ENCODE results near the gene KIAA0930.
"Not testable (repeated sequence)": the region's sequence is repeated elsewhere in the genome, so short reads cannot be mapped to it uniquely, and the experiment has no call there.

The KIAA0930 gene

DNA sequence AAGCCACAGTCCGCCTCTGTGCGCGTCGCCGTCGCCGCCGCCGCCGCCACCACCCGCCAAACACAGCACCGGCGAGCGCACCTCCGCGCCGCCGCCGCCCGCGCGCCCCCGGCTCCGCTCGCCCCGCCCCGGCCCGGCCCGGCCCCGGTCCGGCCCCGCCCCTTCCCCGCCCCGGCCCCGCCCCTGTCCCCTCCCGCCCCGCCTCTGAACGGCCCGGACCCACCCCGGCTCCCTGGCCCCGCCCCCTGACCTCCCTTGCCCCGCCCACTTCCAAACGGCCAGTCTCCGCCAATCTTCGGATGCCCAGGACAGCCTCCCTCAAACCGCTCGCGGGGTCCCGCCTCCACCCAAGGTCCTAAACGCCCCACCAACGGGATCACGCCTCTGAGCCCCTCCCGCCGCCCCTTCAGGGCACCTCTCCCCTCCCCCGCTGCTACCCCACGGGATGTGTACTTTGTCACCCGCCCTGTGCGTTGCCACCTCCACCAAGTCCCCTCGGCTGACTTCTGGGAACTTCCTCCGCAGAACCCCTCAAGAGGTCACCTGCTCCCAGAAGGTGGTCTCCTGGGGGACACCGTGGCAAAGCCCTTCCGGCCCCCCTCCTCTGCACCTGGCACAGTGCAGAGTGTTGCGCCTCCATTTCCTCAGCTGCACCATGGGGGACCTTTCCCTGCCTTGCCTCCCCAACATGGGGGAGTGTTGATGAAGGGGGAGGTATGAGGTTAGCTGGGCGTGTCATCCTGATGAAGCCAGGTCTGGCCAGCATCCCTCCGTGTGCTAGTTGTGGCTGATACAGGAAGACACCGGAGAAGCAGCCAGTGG is at the start of gene KIAA0930:
TSS of gene KIAA0930 (minus strand) at position 85 of the 822 bp plus-strand sequence. CDS start 191 bp downstream, outside the sequence.
- peak; percentile 51 for DNase-seq (ENCODE audit: low read depth, low spot score)

DNA sequence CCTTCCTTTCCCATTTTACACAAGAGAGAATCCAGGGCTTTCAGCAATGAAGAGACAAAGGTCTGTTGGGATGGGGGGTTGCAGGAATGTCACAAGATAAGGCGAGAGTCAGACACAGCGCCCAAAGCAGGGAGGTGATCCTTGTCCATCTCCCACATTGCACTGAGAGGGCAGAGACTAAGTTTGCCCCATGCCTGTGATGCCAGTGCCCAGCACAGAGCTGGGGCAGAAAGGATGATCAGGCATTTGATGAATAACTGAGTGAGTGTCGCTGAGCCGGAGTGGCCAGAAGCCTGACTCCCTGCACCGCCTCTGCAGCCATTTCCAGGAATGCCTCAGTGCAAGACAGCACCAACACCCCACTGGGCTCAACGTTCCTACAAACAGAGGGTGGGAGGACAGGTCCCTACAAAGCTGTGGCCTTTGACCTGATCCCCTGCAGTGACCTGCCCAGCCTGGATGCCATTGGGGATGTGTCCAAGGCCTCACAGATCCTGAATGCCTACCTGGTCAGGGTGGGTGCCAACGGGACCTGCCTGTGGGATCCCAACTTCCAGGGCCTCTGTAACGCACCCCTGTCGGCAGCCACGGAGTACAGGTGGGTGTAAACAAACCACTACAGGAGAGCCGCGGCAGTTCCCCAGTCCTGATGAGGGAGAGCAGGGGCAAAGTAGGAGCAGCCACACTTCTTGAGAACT is 46.3 kb upstream of the KIAA0930 start:
- no peak for DNase-seq (ENCODE audit: low read depth, low spot score)

DNA sequence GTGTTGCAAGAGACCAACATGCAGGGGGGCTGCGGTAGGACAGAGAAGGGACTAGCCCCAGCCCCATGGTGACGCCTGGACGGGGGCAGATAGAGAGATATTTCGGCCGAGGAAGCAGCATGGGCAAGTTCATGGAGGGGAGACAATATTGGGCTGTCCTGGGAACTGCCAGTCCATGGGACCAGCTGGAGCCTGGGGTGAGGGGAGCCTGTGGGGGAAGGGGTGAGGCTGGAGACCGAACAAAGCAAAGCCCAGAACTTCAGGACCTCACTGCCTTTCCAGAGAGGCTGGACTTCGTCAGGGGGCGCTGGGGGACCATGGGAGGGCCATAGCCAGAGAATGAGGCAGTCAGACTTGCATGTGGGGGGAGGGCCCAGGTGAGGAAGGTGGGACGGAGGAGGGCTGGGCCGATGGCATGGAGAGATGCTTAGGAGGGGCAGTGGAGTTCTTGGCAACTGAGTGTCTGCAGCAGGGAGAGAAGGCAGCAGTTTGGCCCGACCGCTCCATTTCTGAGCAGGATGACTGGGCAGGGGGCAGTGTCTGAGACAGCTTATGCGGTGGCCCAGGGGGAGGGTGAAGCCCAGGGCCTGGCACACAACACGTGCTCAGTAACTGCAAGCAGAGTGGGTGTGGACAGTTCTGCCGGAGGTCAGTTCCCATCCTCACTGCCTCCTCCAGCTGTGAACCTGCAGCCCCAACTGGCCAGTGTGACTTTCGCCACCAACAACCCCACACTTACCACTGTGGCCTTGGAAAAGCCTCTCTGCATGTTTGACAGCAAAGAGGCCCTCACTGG is 44.8 kb upstream of the KIAA0930 start:
- DNase-seq (ENCODE audit: low read depth, low spot score): no peak

DNA sequence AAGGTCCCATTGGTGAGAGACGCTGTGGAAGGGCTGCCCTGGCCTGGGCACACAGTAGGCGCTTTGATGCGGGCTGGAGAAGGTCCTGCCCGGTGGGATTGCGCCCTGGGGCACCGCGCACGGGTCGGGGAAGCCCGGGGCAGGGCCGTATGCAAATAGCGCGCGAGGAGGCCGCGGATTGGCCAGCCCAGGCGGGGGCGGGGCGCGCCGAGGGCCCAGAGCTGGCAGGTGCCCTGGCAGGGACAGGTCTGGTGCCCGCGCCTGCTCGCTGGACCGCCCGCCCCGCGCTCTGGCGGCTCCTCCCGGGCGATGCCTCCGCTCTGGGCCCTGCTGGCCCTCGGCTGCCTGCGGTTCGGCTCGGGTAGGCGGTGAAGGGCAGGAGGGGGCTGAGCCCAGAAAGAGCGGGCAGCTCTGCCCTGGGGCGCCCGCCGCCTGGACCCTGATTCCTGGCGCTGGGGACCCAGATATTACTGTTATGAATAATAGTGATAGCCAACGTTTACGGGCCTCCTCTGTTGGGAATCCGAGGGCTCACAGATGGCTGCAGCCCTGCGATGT is 44.1 kb upstream of the KIAA0930 start, which contains the start of gene UPK3A:
TSS of gene UPK3A (plus strand) at position 245 of the 558 bp plus-strand sequence. CDS start at position 310, 65 bp downstream.
- no peak for DNase-seq (ENCODE audit: low read depth, low spot score)

DNA sequence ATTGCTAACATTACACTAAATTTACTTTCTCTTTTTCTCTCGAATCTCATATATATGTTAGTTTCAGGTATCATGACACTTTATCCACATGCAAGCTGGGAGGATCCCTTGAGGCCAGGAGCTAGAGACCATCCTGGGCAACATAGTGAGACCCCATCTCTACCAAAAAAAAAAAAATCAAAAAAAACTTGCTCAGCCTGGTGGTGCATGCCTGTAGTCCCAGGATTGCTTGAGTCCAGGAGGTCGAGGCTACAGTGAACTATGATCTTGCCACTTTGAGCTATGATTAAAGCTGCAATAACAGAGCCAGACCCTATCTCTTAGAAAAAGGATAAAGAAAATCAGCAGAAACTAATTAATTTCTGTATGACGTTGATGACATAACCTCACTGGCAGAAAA is 40.3 kb upstream of the KIAA0930 start:
- DNase-seq (ENCODE audit: low read depth, low spot score): no peak

DNA sequence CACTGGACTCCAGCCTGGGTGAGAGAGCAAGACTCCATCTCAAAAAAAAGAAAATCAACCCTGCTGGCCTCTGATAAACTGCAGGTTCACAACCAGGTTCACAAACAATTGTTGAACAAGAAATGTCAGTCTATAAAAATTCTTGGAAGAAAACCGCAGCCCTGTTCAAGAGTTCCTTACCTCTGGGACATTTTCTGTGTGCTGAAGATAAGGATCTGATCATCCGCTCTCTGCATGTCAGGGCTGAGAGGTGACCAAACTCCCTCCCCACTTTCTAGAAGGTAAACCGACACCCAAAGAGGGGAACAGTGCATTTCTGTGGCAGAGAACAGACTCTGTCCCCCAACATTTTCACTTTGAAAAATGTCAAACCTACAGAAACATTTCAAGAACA is 39.9 kb upstream of the KIAA0930 start:
- DNase-seq (ENCODE audit: low read depth, low spot score): no peak

DNA sequence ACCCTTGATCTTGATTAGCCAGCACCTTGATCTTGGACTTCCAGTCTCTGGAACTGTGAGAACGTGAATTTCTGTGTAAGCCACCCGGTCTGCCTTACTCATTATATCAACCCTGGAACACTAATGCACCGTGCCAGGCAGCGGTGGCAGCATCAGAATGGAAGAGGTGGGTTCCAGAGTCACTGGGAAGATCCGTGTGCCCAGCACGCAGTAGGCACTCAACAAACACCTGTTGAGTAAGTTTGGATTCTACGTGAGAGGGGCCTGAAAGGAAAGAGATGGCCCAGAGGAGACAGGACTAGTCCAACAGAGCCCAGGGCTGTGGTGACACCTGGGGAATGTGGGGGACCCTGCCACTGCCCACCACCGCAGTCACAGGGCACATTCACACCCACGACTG is 37.4 kb upstream of the KIAA0930 start:
- DNase-seq (ENCODE audit: low read depth, low spot score): no peak

DNA sequence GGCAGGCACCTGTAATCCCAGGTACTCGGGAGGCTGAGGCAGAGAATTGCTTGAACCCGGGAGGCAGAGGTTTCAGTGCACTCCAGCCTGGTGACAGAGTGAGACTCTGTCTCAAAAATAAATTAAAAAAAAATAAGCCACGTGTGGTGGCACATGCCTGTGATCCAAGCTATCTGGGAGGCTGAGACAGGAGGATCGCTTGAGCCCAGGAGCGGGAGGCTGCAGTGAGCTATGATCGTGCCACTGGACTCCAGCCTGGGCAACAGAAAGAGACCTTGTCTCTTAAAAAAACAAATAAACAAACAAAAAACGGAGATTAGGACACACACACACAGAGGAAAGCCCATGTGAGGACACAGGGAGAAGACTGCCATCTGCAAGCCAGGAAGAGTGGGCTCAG is 37.0 kb upstream of the KIAA0930 start:
- not testable (repeated sequence) for DNase-seq (ENCODE audit: low read depth, low spot score)

DNA sequence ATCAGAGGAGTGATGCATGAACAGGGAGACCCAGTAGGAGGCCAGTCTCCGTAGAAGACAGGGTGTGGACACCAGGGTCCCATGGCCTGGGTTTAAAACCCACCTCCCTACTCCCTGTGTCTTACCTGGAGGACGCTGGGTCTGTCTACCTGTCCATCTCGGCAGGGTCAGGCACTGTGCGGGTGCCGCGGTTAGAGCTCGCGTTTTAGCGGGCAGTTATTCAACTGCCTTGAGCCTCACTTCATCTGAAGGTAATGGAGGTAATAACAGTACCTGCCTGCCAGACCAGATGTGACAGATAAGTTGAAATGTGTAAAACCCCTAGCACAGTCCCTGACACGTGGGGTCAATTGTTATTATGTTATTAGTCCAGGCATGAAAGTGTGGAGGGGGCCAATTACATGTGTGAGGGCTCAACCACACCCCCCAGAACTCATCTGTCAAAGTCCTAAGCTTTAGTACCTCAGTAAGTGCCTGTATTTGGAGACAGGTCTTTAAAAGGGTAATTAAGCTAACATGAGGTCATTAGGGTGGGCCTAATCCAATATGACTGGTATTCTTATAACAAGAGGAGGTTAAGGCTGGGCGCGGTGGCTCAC is 35.9 kb upstream of the KIAA0930 start:
- no peak for DNase-seq (ENCODE audit: low read depth, low spot score)

DNA sequence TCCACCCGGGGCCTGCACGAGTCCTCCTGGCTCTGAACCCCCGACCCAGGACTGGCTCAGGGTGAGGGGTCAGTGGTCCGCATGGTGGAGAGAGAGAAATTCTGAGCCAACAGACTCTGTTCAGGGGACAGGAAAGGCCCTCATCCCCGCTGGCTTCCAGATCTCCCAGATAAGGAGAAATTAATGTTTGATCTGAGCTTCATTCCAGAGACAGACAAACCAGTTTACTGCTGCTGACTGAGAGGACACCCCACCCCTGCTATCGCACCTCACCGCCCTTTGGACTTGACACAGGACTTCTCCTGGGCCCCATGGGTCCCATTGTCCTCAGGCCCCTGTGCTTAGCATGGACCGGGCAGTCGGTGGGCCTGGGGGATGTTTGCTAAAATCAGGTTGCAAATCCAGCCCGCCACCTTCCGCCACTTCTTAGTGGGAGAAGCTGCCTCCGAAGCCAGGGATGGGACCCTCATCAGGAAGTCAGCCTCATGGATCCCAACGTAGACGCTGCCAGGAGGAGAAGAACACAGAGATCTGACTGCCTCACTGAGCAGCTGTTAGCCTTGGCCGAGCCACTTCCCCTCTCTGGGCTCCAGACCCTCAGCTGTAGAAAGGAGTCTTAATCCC is 32.9 kb upstream of the KIAA0930 start:
- no peak for DNase-seq (ENCODE audit: low read depth, low spot score)

DNA sequence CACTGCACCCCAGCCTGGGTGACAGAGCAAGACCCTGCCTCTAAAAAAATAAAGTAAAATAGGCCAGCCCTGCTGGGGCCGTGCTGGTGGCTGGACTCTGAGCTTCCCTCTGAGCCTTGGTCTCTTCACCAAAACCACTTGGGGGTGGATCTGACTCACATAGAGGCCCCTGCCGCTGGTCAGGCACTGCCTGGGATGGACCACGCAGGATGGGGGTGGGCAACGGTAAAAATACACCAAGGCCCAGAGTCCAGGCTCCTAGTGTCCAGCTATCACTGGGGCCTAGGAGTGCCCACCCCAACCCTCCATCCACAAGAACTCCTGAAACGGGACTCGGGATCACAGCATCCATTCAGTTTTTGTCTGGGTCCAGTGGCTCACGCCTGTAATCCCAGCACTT is 31.8 kb upstream of the KIAA0930 start:
- no peak for DNase-seq (ENCODE audit: low read depth, low spot score)

DNA sequence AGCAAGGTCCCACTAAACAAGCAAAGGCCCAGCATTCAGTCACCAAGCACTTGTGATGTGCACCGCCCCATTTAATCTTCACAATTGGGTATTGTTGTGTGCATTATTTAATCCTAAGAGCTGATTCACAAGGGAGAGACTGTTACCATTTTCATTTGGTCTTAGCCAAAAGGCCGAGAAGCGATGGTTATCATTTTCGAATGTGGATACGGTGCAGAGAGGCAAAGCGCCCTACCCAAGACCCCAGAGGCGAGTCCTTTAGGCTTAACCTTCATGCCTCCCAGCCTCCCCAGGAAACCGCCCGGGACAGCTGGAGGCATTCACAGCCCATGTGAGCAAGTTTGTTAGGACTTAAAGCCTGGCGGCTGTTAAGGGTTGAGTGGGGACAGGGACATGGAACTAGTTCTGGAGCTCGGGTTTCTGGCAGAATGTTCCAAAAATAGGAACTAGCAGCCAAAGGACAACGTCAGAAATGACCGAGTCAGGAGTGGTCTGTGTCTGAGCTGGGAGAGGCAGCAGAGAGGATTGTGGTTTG is 31.0 kb upstream of the KIAA0930 start:
- DNase-seq (ENCODE audit: low read depth, low spot score): no peak

DNA sequence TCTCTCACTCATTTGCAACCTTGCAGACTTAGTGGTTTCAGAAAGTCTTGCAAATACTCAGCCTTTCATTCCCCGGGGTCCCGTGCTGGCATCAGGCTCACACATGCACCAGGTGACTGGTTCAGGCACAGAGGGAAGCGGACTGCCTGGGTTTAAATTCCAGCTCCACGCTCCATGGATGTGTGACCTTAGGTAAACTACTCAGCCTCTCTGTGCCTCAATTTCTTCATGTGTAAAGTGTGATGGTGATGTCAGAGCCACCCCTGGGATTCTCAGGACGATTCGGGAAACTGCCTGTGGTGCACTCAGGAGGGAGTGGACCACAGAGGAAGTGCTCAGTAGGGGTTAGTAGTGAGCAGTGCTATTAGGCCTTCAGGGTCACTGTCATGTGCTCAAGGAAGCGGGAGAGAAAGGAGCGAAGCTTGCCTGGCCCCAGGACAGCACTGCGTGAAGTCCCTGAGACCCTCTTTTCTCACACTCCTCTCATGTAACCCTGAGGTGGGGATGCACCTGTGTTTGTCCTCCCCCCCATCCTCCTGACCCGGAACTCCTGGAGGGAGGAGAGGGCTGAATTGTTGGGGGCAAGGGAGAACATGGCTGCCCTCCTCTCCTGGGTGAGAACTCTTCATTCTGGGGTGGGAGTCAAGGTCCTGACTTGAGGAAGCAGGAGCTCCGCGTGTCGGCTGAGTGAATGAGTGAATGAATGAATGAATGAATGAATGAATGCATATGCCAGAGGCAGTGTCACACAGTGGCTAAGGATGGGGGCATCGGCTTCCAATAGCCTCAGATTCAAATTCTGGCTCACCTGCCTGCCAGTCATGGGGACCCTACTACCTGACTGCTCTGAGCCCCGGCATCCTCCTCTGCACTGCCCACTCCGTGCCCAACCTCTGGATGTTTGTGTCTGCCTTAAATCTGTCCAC is 29.7 kb upstream of the KIAA0930 start:
- DNase-seq (ENCODE audit: low read depth, low spot score): no peak

DNA sequence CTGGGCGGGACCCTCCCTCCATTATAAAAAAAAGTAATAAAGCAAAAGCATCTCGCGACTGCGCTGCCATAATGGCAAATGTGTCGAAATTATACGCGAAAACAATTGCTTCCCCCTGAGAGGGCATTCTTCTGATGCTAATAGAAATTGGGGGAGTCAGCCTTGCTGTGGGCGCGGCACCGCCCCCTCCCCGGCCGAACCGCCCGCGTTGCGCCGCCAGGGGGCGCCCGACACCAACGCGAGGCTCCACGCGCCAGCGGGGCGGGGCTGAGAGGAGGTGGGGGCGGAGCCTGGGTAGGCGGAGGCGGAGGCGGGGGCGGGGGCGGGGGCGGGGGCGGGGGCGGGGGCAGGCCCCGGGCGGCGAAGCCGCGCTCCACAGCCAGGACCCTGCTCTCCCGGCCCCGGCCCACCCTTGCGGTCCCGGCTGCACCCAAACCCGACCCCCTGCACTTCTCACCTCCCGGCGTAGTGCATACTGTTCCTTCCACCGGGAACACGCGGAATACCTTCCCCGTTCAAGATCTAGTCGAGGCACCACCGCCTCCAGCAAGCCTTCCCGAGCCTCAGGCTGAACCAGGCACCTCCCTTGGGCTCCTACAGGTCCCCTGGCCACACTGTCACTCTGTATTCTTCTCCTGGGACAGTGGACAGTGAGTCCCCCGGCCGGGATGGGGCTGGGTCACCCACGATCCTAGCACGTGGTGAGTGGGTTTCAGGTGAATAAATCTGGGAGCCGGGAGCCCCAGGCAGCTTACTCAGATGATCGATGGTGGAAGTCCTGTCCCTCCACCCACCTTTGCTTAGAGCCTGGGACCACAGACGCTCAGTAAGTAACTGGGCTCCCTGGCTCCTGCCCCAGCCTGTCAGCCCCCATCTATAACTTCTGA is 28.5 kb upstream of the KIAA0930 start:
- peak; percentile 61 for DNase-seq (ENCODE audit: low read depth, low spot score)

DNA sequence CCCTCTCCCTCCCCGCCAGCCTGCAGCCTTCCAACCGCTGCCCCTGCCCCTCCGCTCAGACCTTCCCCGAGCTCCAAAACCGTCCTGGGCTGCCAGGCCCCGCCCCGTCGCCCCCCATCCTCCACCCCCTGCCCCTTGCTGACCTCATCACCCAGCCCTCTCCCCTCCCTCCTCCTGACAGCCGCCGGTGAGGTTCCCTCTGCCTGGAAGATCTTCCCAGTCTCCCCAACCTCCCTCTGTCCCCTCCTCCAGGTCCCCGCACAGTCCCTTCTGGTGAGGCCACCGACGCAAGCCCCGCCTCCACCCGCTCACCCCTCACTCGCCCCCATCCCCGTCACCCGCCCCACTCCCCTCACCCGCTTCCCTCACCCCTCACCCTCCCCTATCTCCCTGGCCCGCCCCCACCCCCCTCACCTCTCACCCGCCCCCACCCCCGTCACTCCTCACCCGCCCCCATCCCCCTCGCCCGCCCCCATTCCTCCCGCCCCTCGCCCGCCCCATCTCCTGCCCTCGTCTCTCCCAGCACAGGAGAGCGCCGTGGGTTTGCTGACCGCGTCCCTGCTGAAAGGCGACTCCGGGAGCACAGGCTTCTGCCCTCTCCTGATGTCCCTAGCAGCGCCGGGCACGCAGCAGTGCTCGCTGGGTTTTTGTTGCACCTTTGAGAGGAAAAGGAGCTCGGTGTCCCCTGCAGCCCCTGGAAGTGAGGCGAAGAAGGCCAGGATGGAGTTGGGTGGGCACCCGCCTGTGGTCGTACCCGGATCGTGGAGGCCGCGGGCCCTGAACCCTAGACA is 27.7 kb upstream of the KIAA0930 start:
- DNase-seq (ENCODE audit: low read depth, low spot score): no peak

DNA sequence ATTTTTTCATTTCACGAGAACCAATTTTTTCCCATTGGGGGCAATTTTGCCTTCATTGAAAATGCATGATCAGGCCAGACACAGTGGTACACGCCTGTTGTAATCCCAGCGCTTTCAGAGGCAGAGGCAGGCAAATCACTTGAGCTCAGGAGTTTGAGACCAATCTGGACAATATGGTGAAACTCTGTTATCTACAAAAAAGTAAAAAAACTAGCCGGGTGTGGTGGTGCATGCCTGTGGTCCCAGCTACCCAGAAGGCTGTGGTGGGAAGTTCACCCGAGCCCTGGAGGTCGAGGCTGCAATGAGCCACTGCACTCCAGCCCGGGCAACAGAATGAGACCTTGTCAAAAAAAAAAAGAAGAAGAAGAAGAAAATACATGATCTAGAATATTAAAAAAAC is 24.8 kb upstream of the KIAA0930 start:
- DNase-seq (ENCODE audit: low read depth, low spot score): no peak

DNA sequence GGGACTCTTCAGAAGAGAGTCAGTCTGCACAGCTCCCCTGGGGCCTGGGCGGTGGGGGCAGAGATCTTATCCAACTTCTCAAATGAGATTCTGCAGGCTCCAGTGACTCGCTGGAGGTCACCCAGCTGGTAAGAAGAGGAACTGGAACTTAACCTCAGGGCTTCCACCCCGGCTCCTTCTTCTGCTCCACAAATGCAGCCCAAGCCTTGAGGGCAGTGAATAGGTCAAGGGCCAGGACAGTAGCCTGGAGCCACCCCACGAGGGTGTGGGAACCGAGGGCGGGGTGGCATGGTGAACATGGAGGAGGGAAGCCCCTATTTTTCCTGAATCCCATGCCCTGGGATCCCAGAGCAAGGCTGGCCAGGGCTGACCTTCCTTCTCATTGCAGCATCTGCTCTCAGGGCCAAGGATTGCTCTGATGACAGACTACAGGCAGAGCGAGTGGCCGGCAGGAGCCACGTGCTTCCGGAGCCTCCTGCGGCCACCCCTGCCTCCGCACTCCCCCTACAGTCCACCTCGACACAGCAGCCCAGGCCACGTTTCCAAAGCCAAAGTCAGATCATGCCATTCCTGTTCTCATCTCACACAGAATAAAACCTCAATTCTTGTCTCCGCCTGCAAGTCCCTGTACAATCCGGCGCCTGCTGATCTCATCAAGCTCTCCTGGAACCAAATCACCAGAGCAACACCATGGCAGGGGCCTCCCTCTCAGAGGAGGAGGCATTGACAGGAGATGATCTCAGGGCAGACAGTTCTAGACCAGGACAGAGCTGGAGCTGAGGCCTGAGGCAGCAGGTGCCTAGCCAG is 23.0 kb upstream of the KIAA0930 start:
- no peak for DNase-seq (ENCODE audit: low read depth, low spot score)
